Right lobe of liver (tissue), 6 donors: ENCODE results near the gene GDF2. TPM values are rescaled to one million over a fixed set of nuclear protein-coding genes. Genes with fewer than 3 reads are reported as not detected.

Experiments used
- ATAC-seq, 4 donors: fragments of 200-7000 bp; cut with Tn5 transposase; one replicate each; pipeline ENCODE4 v1.9.1; 2020; ENCODE audit warnings: mild to moderate bottlenecking in 4 of 4, moderate library complexity in 4 of 4
- DNase-seq, 3 donors: peaks; one replicate each; pipeline ENCODE4 v3.0.0-alpha.2; 2020
- H3K27ac ChIP-seq, 3 donors: fragments of 200-600 bp; one replicate each; pipeline ENCODE4 v1.8.0; 2022
- H3K27me3 ChIP-seq, 2 donors: fragments of 200-600 bp; one replicate each; pipeline ENCODE4 v1.8.0; 2022
- H3K36me3 ChIP-seq, 4 donors: fragments of 200-600 bp; sonication (generic) in 1 of 4; one replicate each; pipeline versions ENCODE4 v1.5.1 to v1.8.0; 2017 to 2022; ENCODE audit warnings: control low read depth in 1 of 4
- H3K4me1 ChIP-seq, 4 donors: fragments of 200-600 bp; sonication (generic) in 1 of 4; one replicate each; pipeline versions ENCODE4 v1.5.1 to v1.8.0; 2017 to 2022; ENCODE audit warnings: control low read depth in 1 of 4
- H3K4me3 ChIP-seq, 3 donors: fragments of 200-600 bp; one replicate each; pipeline ENCODE4 v1.8.0; 2022
- H3K9me3 ChIP-seq, 4 donors: fragments of 200-600 bp; sonication (generic) in 1 of 4; one replicate each; pipeline versions ENCODE4 v1.5.1 to v1.8.0; 2017 to 2022; ENCODE audit warnings: control low read depth in 1 of 4
- POLR2A ChIP-seq: fragments of 450-650 bp; IDR thresholded peaks from one replicate; pipeline ENCODE4 v1.6.1; 2017; ENCODE audit warnings: antibody characterized with exemption, mild to moderate bottlenecking
- WGBS: methylation state at CpG from one replicate; pipeline ENCODE4 v1.1.6; 2018; ENCODE audit warnings: low coverage, low lambda C conversion rate; ENCODE audit not compliant: insufficient coverage; ENCODE audit errors: missing lambda C conversion rate; 5-methylcytosine and 5-hydroxymethylcytosine counted together
- intact Hi-C, 2 donors: fragments of 100-400 bp; cut with DNase I; formaldehyde crosslinking; loops; one replicate each; pipeline versions ENCODE4 v1.11.2 to v1.14.1; 2022
- total RNA-seq, 6 experiments: library from RNA; depleted of rRNA in 2 of 6; stranded (reverse); fragments of >200 nt in 2 of 6; fragmentation: NEBNext Ultra II Directional in 3 of 6; extraction: Animal tissue kit (Norgen Biotek cat#: 25700) in 3 of 6; gene quantifications; one replicate each; pipeline versions ENCODE4 v1.1.0 to v1.2.4, GENCODE V29; 2016 to 2023
- TF ChIP-seq, protein P1 (sequence below), 4 donors: fragments of 200-600 bp in 3 of 4; fragments of 450-650 bp in 1 of 4; IDR thresholded peaks; one replicate each; pipeline versions ENCODE4 v1.5.1 to v1.8.0; 2016 to 2022; ENCODE audit warnings: antibody characterized with exemption in 4 of 4, mild to moderate bottlenecking in 2 of 4
- donor health status: DM: no; HTN: yes; CAD: no.
- donor health status: DM: no; HTN: no; CAD: no.
- donor health status: DM: no; HTN: no; CAD: no.
- donor health status: DM: no; HTN: yes; CAD: no.
- donor health status: DM: no; HTN: yes; CAD: no.

Gene GDF2
- total RNA-seq, 6 experiments from 2014 or later: 4.5 to 15.9 (median 9.7) TPM

DNA sequence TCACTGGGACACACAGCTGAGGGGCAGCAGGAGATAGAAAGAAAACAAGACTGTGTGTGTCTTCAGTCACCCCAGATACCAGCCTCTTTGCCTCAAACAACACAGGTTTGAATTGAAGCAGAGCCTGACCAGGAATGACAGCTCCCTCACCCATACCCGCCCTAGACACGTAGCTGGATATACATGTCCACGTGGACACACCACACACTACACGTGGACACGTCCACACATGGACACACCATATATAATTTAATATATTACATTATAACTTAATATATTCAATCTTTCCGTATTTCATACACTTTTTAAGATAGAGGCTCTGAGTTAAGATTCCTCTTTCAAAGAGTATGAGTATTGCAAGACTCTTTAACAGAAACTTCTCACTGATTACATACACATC is 11.3 kb downstream of the GDF2 start:
- Histone ChIP-seq H3K36me3 (no peaks in the 10 kb centered on the region), H3K4me3 (no peak overlapping the region), H3K27me3 (no peaks in the 10 kb centered on the region), H3K4me1 (peaks cover 0 to 12% (median 5%) of the 10 kb centered on the region in 4 donors), H3K27ac (no peak overlapping the region), H3K9me3 (no peaks in the 10 kb centered on the region)
- no peak for TF ChIP-seq POLR2A
- TF ChIP-seq, protein P1, sequence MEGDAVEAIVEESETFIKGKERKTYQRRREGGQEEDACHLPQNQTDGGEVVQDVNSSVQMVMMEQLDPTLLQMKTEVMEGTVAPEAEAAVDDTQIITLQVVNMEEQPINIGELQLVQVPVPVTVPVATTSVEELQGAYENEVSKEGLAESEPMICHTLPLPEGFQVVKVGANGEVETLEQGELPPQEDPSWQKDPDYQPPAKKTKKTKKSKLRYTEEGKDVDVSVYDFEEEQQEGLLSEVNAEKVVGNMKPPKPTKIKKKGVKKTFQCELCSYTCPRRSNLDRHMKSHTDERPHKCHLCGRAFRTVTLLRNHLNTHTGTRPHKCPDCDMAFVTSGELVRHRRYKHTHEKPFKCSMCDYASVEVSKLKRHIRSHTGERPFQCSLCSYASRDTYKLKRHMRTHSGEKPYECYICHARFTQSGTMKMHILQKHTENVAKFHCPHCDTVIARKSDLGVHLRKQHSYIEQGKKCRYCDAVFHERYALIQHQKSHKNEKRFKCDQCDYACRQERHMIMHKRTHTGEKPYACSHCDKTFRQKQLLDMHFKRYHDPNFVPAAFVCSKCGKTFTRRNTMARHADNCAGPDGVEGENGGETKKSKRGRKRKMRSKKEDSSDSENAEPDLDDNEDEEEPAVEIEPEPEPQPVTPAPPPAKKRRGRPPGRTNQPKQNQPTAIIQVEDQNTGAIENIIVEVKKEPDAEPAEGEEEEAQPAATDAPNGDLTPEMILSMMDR (IDR thresholded peaks at IDR 0.05): no peak
- 75% methylated on average over 6 of the region's 6 CpGs for WGBS
- ATAC-seq: no peak
- no peak for DNase-seq
- intact Hi-C loops: no loop called here

DNA sequence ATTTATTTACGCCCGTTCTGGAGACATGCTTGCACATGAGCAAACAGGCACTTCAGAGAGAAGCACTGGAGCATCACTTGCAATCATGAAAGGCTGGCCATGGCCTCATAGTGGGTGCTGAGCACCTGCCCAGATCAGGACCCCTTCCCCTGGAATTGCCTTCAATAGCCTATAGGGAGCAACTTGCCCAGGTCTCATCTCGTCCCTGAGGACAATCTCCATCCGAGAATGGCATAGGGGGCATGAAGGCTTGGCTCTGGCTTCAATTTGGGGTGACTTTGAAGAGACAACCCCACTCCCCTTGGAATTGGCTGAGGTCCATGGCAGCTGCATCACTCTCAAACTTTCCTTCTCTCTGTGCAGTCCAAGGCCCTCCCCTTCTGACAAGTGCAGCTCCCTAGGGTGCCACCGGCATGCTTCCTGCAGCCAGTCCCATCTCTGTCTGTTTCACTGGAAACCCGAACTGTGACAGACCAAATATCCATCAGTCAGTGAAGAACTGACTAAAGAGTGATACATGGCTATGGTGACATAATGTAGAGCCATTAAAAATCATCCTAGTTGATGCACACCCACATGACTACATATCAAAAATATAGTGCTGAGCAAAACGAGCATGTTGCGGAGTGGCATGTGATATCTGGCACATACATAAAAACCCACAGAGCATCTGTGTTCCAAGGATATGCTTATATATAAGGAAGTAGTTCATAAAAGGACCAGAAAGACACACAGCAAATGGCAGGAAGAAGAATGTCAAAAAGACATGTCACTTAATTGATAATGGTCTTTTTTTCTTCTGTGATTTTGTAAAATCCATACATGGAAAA is 12.4 kb downstream of the GDF2 start:
- 63% methylated on average over 3 of the region's 8 CpGs for WGBS
- peaks cover 0 to 12% (median 5%) of the 10 kb centered on the region in 4 donors for H3K4me1 ChIP-seq
- H3K9me3 ChIP-seq: no peaks in the 10 kb centered on the region
- H3K27me3 ChIP-seq: no peaks in the 10 kb centered on the region
- ATAC-seq (no peak), DNase-seq (no peak)
- intact Hi-C loops: no loop called here
- TF ChIP-seq, protein P1 (IDR thresholded peaks at IDR 0.05): no peak
- TF ChIP-seq POLR2A: no peak
- H3K4me3 ChIP-seq: no peak overlapping the region
- no peak overlapping the region for H3K27ac ChIP-seq
- no peaks in the 10 kb centered on the region for H3K36me3 ChIP-seq

DNA sequence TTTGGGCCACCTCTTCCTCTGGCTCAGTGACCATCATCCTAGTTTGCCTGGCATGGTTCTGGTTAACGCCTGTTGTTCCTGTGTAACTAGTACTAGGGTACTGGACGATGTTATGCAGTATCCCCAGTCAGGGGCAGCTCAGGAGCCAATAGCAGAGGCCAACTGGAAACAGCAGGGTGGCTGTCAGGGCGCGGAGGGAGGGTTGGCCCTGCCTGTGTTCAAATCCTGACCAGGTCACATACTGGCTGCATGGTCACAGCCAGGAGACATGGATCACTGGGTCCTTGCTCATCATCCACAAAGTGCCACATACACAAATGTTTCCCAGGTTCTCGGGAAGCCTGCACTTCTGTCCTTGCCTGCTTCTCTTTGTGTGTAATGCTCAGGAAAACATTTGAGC is 13.7 kb downstream of the GDF2 start:
- intact Hi-C loops: no loop called here
- WGBS: 77% methylated on average over 3 of the region's 5 CpGs

DNA sequence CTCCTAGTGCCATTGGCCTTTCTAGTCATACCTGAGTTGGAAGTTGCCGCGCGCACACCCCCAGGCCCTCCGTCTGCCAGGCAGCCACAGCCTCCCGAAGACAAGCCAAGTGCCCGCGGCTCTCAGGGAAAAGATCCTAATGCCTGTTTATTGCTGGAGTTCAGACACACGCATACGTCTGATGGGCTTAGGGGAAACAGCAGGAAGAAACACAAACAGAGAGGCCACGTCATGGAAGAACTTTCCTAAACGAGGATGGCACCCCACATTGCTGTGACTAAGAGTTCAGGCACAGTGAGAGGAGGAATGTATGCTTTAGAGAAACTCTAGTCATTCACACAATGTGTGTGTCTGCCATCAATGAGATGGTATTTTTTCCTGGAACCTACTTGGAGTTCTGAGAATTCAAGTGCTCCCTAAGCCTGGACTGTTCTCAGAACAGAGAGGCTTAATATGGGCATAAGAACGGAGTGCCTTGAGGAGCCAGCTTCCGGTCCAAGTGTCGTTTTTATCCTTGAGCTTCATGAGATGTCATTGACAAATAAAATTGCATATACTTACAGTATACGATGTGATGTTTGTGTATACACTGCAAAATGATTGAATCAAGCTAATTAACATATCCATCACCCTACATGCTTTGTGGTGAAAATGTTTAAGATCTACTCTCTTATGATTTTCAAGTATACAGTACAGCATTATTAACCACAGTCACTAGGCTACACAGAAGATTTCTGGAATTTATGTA is 14.3 kb downstream of the GDF2 start:
- no peaks in the 10 kb centered on the region for H3K27me3 ChIP-seq
- no peak overlapping the region for H3K27ac ChIP-seq
- WGBS: 56% methylated on average over 10 of the region's 15 CpGs
- no peaks in the 10 kb centered on the region for H3K36me3 ChIP-seq
- no peak for DNase-seq
- no peaks in the 10 kb centered on the region for H3K9me3 ChIP-seq
- H3K4me1 ChIP-seq: no peaks in the 10 kb centered on the region
- no peak overlapping the region for H3K4me3 ChIP-seq
- no peak for TF ChIP-seq POLR2A
- TF ChIP-seq, protein P1 (IDR thresholded peaks at IDR 0.05): no peak
- intact Hi-C loops: no loop called here
- ATAC-seq: no peak

More for the DNA sequence above, 13.7 kb downstream of the GDF2 start:
- no peak for ATAC-seq
- peaks cover 0 to 4% (median 0%) of the 10 kb centered on the region in 4 donors for H3K4me1 ChIP-seq
- no peaks in the 10 kb centered on the region for H3K9me3 ChIP-seq
- no peak overlapping the region for H3K27ac ChIP-seq
- no peak overlapping the region for H3K4me3 ChIP-seq
- TF ChIP-seq, protein P1 (IDR thresholded peaks at IDR 0.05): no peak
- no peak for TF ChIP-seq POLR2A
- no peaks in the 10 kb centered on the region for H3K27me3 ChIP-seq
- H3K36me3 ChIP-seq: no peaks in the 10 kb centered on the region
- no peak for DNase-seq
